GM19193 (cell line): ENCODE results near the gene NOP16.

ENCODE experiments used
- POLR2A ChIP-seq: IDR thresholded peaks from 4 replicates; pipeline ENCODE4 v1.6.1; 2011; ENCODE audit not compliant: insufficient read depth, insufficient read length; ENCODE audit errors: extremely low read depth

The NOP16 gene

GRCh38 chr5:176415240-176415951, 27.0 kb upstream of the NOP16 start:
- no peak for TF ChIP-seq POLR2A

GRCh38 chr5:176414704-176415103, 26.3 kb upstream of the NOP16 start:
- TF ChIP-seq POLR2A = no peak

GRCh38 chr5:176413709-176414191, 25.4 kb upstream of the NOP16 start:
- TF ChIP-seq POLR2A = no peak

GRCh38 chr5:176413255-176413565, 24.8 kb upstream of the NOP16 start:
- no peak for TF ChIP-seq POLR2A

GRCh38 chr5:176412517-176413254, 24.3 kb upstream of the NOP16 start:
- TF ChIP-seq POLR2A = no peak

GRCh38 chr5:176410486-176411180, 22.2 kb upstream of the NOP16 start:
- no peak for TF ChIP-seq POLR2A

GRCh38 chr5:176409765-176410164, 21.4 kb upstream of the NOP16 start:
- no peak for TF ChIP-seq POLR2A

GRCh38 chr5:176408590-176408989, 20.2 kb upstream of the NOP16 start:
- no peak for TF ChIP-seq POLR2A

- TF ChIP-seq POLR2A = no peak
Measured at GRCh38 chr5:176407456-176408251, 19.3 kb upstream of the NOP16 start.

GRCh38 chr5:176406436-176407052, 18.1 kb upstream of the NOP16 start:
- TF ChIP-seq POLR2A = no peak

- no peak for TF ChIP-seq POLR2A
Measured at GRCh38 chr5:176405656-176406435, 17.4 kb upstream of the NOP16 start.

- TF ChIP-seq POLR2A = no peak
Measured at GRCh38 chr5:176401281-176402205, 13.1 kb upstream of the NOP16 start.
